HFF-Myc (cell line): ENCODE results near the gene CNTROB.

Source experiments
- DNase-seq: peaks from one replicate; pipeline ENCODE4 v3.0.0-alpha.2; 2011; ENCODE audit warnings: low read depth; ENCODE audit errors: extremely low read depth
- H3K4me3 ChIP-seq: replicated peaks from 2 replicates; pipeline ENCODE4 v1.5.1; 2011; ENCODE audit warnings: low read depth, mild to moderate bottlenecking, control low read depth, low read length
- CTCF ChIP-seq: IDR thresholded peaks from 2 replicates; pipeline ENCODE4 v1.5.1; 2012; ENCODE audit warnings: mild to moderate bottlenecking, low read depth, low read length, control low read depth; ENCODE audit errors: missing control alignments

CNTROB gene

GRCh38 chr17:7930841-7931631, 970 bp upstream of the CNTROB start:
- H3K4me3 ChIP-seq = peak overlapping the region; percentile 87
- no peak for TF ChIP-seq CTCF

GRCh38 chr17:7932483-7932891, 481 bp downstream of the CNTROB start:
- peak overlapping the region; percentile 87 for H3K4me3 ChIP-seq
- TF ChIP-seq CTCF = no peak
- DNase-seq = peak; percentile 9

More at GRCh38 chr17:7930841-7931631, 970 bp upstream of the CNTROB start:
- DNase-seq = no peak

- DNase-seq = peak; percentile 32
- peak; percentile 23 for TF ChIP-seq CTCF
- H3K4me3 ChIP-seq = peak overlapping the region; percentile 87
These were observed 943 bp downstream of the CNTROB start for GRCh38 chr17:7932949-7933348.

- H3K4me3 ChIP-seq = no peak overlapping the region
- DNase-seq = no peak
- no peak for TF ChIP-seq CTCF
These were observed 3.9 kb downstream of the CNTROB start for GRCh38 chr17:7935859-7936258.

- no peak overlapping the region for H3K4me3 ChIP-seq
- no peak for DNase-seq
- no peak for TF ChIP-seq CTCF
These were observed 8.0 kb downstream of the CNTROB start for GRCh38 chr17:7940034-7940433.

- no peak for DNase-seq
- no peak overlapping the region for H3K4me3 ChIP-seq
- no peak for TF ChIP-seq CTCF
These were observed 8.7 kb downstream of the CNTROB start for GRCh38 chr17:7940743-7941142.

- no peak for TF ChIP-seq CTCF
- DNase-seq = no peak
- no peak overlapping the region for H3K4me3 ChIP-seq
These were observed 11.3 kb downstream of the CNTROB start for GRCh38 chr17:7943291-7943690.
